Pancreas (tissue), 10 donors: ENCODE measurements around the gene URI1. TPM values are rescaled to one million over a fixed set of nuclear protein-coding genes. Genes with fewer than 3 reads are reported as not detected.
A peak's percentile ranks its signal among the peaks of the same experiment; 100 is the strongest.

Experiments
- ATAC-seq, 4 donors: fragments of 200-7000 bp; cut with Tn5 transposase; one replicate each; pipeline versions ENCODE4 v1.8.0 to v1.9.1; 2020; ENCODE audit warnings: mild to moderate bottlenecking in 4 of 4, moderate library complexity in 4 of 4
- DNase-seq, 6 donors: peaks; one replicate each; pipeline ENCODE4 v3.0.0-alpha.2; 2020
- FAIRE-seq: peaks from 2 replicates; lab custom pipeline; 2012; peaks lifted over from hg19 to GRCh38; lab: Jason Lieb, UNC
- H3K27ac ChIP-seq, 4 donors: fragments of 200-600 bp; sonication (generic); 1 replicate in 3 of 4; 2 replicates in 1 of 4; pipeline versions ENCODE4 v1.5.0 to v1.8.0; 2020
- H3K27me3 ChIP-seq, 4 donors: fragments of 200-600 bp; one replicate each; pipeline ENCODE4 v1.8.0; 2021
- H3K36me3 ChIP-seq, 3 donors: fragments of 200-600 bp; sonication (generic) in 1 of 3; one replicate each; pipeline versions ENCODE4 v1.5.0 to v1.8.0; 2020 to 2021
- H3K4me1 ChIP-seq, 3 donors: fragments of 200-600 bp; one replicate each; pipeline ENCODE4 v1.8.0; 2021
- H3K4me3 ChIP-seq, 4 donors: fragments of 200-600 bp; sonication (generic) in 2 of 4; one replicate each; pipeline versions ENCODE4 v1.5.0 to v1.8.0; 2020 to 2021
- H3K9me3 ChIP-seq, 4 donors: fragments of 200-600 bp; one replicate each; pipeline ENCODE4 v1.8.0; 2021
- WGBS, 2 donors: extraction: QIAGEN DNeasy Blood & Tissue Kit; methylation state at CpG; one replicate each; pipeline ENCODE4 v1.1.7; 2013; 5-methylcytosine and 5-hydroxymethylcytosine counted together
- intact Hi-C, 3 donors: fragments of 100-400 bp; cut with DNase I; formaldehyde crosslinking; loops; one replicate each; pipeline versions ENCODE4 v1.11.1 to v1.14.2; 2022
- polyA plus RNA-seq, 2 donors: library from polyadenylated mRNA; stranded (reverse); fragments of 200-250 nt; gene quantifications; one replicate each; pipeline ENCODE4 v1.2.3, GENCODE V29; 2013
- total RNA-seq, 6 donors: library from RNA; stranded (reverse); fragmentation: NEBNext Ultra II Directional in 4 of 6; extraction: Animal tissue kit (Norgen Biotek cat#: 25700) in 4 of 6; gene quantifications; one replicate each; pipeline versions ENCODE4 v1.2.1 to v1.2.4, GENCODE V29; 2021 to 2023
- TF ChIP-seq, protein P1 (sequence below), 4 donors: fragments of 200-600 bp; sonication (generic) in 3 of 4; IDR thresholded peaks; one replicate each; pipeline versions ENCODE4 v1.5.0 to v1.8.0; 2021; ENCODE audit warnings: antibody characterized with exemption in 4 of 4
- donor health status: healthy with polysubstance abuse.
- donor health status: DM: no; HTN: no; CAD: no; lungs with moderate emphysema.
- donor health status: DM: no; HTN: no; CAD: no.
- donor health status: control.
- donor health status: control.
- donor health status: Bipolar disorder and iron deficiency.
- donor health status: DM: yes; HTN: yes; CAD: no.
- donor health status: DM: no; HTN: no; CAD: no.
- donor health status: DM: no; HTN: no; CAD: no.
- donor health status: DM: yes; HTN: yes; CAD: no.

URI1 gene
- total and polyA plus RNA-seq, 8 donors: 8.6 to 33.4 (median 25.0) TPM

DNA sequence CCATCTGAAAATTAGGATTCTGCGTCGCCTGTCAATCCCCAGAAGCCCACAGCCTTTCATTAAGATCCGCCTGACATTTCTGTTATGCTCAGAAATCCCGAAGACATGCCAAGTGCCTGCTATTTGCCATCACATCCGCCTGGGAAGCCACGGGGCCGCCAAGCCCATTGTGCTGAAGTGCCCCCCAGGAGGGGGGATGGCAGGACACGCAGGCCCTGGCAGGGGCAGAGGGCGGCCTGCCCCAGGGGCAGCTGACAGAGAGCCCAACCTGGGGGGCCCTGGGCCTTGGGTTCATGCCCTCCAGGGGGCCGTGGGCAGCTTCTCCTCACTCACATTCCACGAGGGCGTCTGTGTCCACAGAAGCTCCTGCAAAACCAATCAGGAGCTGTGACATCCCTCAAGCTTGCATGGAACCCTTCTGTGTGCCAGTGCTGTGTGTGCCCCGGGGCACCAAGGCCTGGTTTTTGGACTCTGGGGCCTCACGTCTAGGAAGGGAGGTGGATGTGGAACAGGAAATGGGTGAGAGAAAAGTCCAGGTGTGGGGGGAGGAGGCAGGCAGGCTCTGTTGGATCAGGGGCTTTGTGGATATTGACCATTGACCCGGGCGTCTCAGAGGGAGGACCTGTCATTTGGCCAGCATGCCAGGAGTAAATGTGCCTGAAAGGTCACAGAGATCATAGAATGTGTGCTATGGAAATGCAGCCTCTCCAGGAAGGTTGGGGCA, 122.9 kb downstream of the URI1 start:
- ATAC-seq (no peak), DNase-seq (no peak), FAIRE-seq (no peak)
- no peaks in the 10 kb centered on the region for H3K36me3 ChIP-seq
- no peaks in the 10 kb centered on the region for H3K9me3 ChIP-seq
- H3K4me3 ChIP-seq: no peak overlapping the region
- no peaks in the 10 kb centered on the region for H3K4me1 ChIP-seq
- intact Hi-C loops: no loop called here
- no peak overlapping the region for H3K27ac ChIP-seq
- 52 to 62% methylated on average over 16 of the region's 16 CpGs for WGBS, 2 donors
- TF ChIP-seq, protein P1, sequence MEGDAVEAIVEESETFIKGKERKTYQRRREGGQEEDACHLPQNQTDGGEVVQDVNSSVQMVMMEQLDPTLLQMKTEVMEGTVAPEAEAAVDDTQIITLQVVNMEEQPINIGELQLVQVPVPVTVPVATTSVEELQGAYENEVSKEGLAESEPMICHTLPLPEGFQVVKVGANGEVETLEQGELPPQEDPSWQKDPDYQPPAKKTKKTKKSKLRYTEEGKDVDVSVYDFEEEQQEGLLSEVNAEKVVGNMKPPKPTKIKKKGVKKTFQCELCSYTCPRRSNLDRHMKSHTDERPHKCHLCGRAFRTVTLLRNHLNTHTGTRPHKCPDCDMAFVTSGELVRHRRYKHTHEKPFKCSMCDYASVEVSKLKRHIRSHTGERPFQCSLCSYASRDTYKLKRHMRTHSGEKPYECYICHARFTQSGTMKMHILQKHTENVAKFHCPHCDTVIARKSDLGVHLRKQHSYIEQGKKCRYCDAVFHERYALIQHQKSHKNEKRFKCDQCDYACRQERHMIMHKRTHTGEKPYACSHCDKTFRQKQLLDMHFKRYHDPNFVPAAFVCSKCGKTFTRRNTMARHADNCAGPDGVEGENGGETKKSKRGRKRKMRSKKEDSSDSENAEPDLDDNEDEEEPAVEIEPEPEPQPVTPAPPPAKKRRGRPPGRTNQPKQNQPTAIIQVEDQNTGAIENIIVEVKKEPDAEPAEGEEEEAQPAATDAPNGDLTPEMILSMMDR (IDR thresholded peaks at IDR 0.05): no peak
- H3K27me3 ChIP-seq: no peaks in the 10 kb centered on the region

- DNase-seq (peak in 1 of 6 donors; percentile 15), ATAC-seq (no peak), FAIRE-seq (no peak)
- H3K36me3 ChIP-seq: no peaks in the 10 kb centered on the region
- H3K27ac ChIP-seq: no peak overlapping the region
- TF ChIP-seq, protein P1 (IDR thresholded peaks at IDR 0.05): no peak
- 84 to 88% methylated on average over 5 of the region's 5 CpGs for WGBS, 2 donors
- H3K4me1 ChIP-seq: no peaks in the 10 kb centered on the region
- no peaks in the 10 kb centered on the region for H3K27me3 ChIP-seq
- no peaks in the 10 kb centered on the region for H3K9me3 ChIP-seq
- H3K4me3 ChIP-seq: no peak overlapping the region
- intact Hi-C loops: no loop called here
Observed at GRCh38 chr19:30065680-30066606, 123.9 kb downstream of the URI1 start.

Other genes starting within 250 kb of the URI1 start
- 10 to 100 TPM; 11.0 to 16.9 (median 12.9) TPM for gene C19orf12, start 227.0 kb upstream of the URI1 start, total RNA-seq
- gene C19orf12, start 227.0 kb upstream of the URI1 start, polyA plus RNA-seq: 10 to 100 TPM; 11.0 to 11.5 TPM
- under 1 TPM; 0.23 to 0.92 (median 0.65) TPM for gene CCNE1, start 130.2 kb upstream of the URI1 start, total RNA-seq
- gene CCNE1, start 130.2 kb upstream of the URI1 start, polyA plus RNA-seq: 1 to 10 TPM; 1.2 to 1.9 TPM